ENCODE data around the gene PEAK1. TPM values are rescaled to one million over a fixed set of nuclear protein-coding genes. Genes with fewer than 3 reads are reported as not detected.
"Not testable (repeated sequence)": the region's sequence is repeated elsewhere in the genome, so short reads cannot be mapped to it uniquely, and the experiment has no call there.

PEAK1 gene
- polyA plus RNA-seq, 2 of the 4 experiments (the other 2 are of a cell fraction): 7.5 to 13.7 TPM

GRCh38 chr15:77180757-77181156 lies 239.1 kb downstream of the PEAK1 start:
- ATAC-seq: no peak
- peaks cover 5% of the 10 kb centered on the region; the same call in 1 of the 3 replicates for H3K4me1 ChIP-seq
- ChIA-PET CTCF (interaction anchor here (0.9 to 2.2 kb wide), 3 partner anchors 10 to 641 kb away, joined by 4 to 10 read pairs (median 4); no protein-coding TSS in a partner anchor), POLR2A (no interaction called here)
- no peak overlapping the region for H3K4me2 ChIP-seq
- no peaks in the 10 kb centered on the region for H3K9me3 ChIP-seq
- H3K27ac ChIP-seq: no peak overlapping the region
- TF ChIP-seq ZC3H11A (IDR thresholded peaks at IDR 0.05) (no peak), ZSCAN20 (CRISPR knock-in tag; IDR thresholded peaks at IDR 0.05) (no peak), NR3C1 (IDR thresholded peaks at IDR 0.05) (no peak), ELK1 (IDR thresholded peaks at IDR 0.05; ENCODE audit: low read depth, low read length) (no peak)
- 78% methylated on average over 5 of the region's 5 CpGs for WGBS (ENCODE audit: missing lambda C conversion rate)
- no peak for DNase-seq (ENCODE audit: low read depth in 1 of 2, low spot score in 1 of 2)
- FAIRE-seq: no peak
- H3K4me3 ChIP-seq: no peak overlapping the region

- Histone ChIP-seq H3K4me3 (no peak overlapping the region), H3K4me1 (peaks cover 5% of the 10 kb centered on the region; the same call in 1 of the 3 replicates), H3K27ac (no peak overlapping the region), H3K9me3 (no peaks in the 10 kb centered on the region), H3K4me2 (no peak overlapping the region)
- FAIRE-seq: no peak
- ChIA-PET CTCF (interaction anchor here (2.2 to 2.4 kb wide), 2 partner anchors 317 to 363 kb away, joined by 7 to 10 read pairs; no protein-coding TSS in a partner anchor), POLR2A (no interaction called here)
- WGBS (ENCODE audit: missing lambda C conversion rate): 79% methylated on average over 6 of the region's 6 CpGs
- TF ChIP-seq RARB (CRISPR knock-in tag; IDR thresholded peaks at IDR 0.05): no peak
- TF ChIP-seq HOXB13 (CRISPR knock-in tag; IDR thresholded peaks at IDR 0.05; ENCODE audit: low read depth): no peak
- TF ChIP-seq EP300 (IDR thresholded peaks at IDR 0.05): no peak
- no peak for TF ChIP-seq FOXS1 (CRISPR knock-in tag; IDR thresholded peaks at IDR 0.05)
- no peak for TF ChIP-seq FOSB (CRISPR knock-in tag; IDR thresholded peaks at IDR 0.05)
- no peak for TF ChIP-seq CBX2 (IDR thresholded peaks at IDR 0.05; ENCODE audit: borderline replicate concordance, low read depth)
- DNase-seq (ENCODE audit: low read depth in 1 of 2, low spot score in 1 of 2): no peak
- no peak for ATAC-seq
These were observed 239.6 kb downstream of the PEAK1 start for GRCh38 chr15:77180270-77180669.

GRCh38 chr15:77179541-77179998 lies 240.3 kb downstream of the PEAK1 start:
- FAIRE-seq (no peak), DNase-seq (ENCODE audit: low read depth in 1 of 2, low spot score in 1 of 2) (no peak), ATAC-seq (no peak)
- no peaks in the 10 kb centered on the region for H3K9me3 ChIP-seq
- ChIA-PET CTCF (interaction anchor here (1.1 to 2.4 kb wide), 2 partner anchors 8 to 364 kb away, joined by 3 to 7 read pairs; no protein-coding TSS in a partner anchor), POLR2A (no interaction called here)
- TF ChIP-seq, protein P1, sequence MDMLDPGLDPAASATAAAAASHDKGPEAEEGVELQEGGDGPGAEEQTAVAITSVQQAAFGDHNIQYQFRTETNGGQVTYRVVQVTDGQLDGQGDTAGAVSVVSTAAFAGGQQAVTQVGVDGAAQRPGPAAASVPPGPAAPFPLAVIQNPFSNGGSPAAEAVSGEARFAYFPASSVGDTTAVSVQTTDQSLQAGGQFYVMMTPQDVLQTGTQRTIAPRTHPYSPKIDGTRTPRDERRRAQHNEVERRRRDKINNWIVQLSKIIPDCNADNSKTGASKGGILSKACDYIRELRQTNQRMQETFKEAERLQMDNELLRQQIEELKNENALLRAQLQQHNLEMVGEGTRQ (IDR thresholded peaks at IDR 0.05): no peak
- no peak for TF ChIP-seq HOXB5 (CRISPR knock-in tag; IDR thresholded peaks at IDR 0.05)
- no peak for TF ChIP-seq HDAC2 (IDR thresholded peaks at IDR 0.05)
- no peak for TF ChIP-seq EP300 (IDR thresholded peaks at IDR 0.05)
- no peak for TF ChIP-seq PHF8 (IDR thresholded peaks at IDR 0.05; ENCODE audit: borderline replicate concordance, low read depth)
- TF ChIP-seq CBX2 (IDR thresholded peaks at IDR 0.05; ENCODE audit: borderline replicate concordance, low read depth): no peak
- TF ChIP-seq RAD21 (conservative IDR thresholded peaks at IDR 0.05 in 1 of 2, IDR thresholded peaks at IDR 0.05 in 1 of 2): no peak
- no peak overlapping the region for H3K4me2 ChIP-seq
- peaks cover 5% of the 10 kb centered on the region; the same call in 1 of the 3 replicates for H3K4me1 ChIP-seq
- no peak overlapping the region for H3K27ac ChIP-seq
- H3K4me3 ChIP-seq: no peak overlapping the region

DNA sequence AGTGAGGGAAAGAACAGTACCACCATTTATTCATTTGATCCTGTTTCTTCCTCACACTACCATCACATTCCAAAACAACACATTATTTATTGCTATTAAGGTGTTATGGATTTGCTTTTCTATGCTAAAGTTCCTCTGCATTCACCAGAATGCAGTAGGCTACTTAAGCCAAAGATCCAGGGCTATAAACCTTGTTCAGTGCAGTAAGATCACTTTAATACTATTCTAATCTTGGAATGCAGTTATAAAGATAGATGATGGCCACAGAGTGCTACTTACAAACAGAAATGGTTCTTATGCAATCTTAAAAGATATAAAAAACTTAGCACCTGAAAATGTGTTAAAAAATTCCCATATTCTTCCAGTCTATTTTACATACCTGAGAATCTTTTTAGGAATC lies 241.5 kb downstream of the PEAK1 start:
- CTCF ChIA-PET: interaction anchor here (1.6 to 2.4 kb wide), 2 partner anchors 319 to 365 kb away, joined by 5 to 7 read pairs; no protein-coding TSS in a partner anchor

DNA sequence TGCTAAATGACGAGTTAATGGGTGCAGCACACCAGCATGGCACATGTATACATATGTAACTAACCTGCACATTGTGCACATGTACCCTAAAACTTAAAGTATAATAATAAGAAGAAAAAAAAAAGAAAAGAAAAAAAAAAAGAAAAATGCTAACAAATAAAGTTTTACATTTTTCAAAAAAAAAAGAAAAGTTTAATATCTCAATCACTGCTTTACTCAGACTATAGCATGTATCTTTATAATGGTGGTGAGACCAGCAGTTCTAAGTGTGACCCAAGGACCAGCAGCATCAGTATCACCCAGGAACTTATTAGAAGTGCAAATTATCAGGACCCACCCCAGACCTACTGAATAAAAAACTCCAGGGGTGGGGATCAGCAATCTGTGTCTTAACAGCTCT lies 243.8 kb downstream of the PEAK1 start:
- FAIRE-seq; H3K4me3 ChIP-seq; DNase-seq (ENCODE audit: low read depth in 1 of 2, low spot score in 1 of 2); POLR2A ChIA-PET; ATAC-seq; H3K4me2 ChIP-seq; H3K9me3 ChIP-seq; H3K27ac ChIP-seq; H3K4me1 ChIP-seq: not testable (repeated sequence)
- CTCF ChIA-PET: interaction anchor here (0.6 to 2.1 kb wide), 3 partner anchors 10 to 1803 kb away, joined by 3 to 8 read pairs (median 4); no protein-coding TSS in a partner anchor
- 0% methylated on average over 1 of the region's 1 CpG for WGBS (ENCODE audit: missing lambda C conversion rate)

More for the DNA sequence above, 241.5 kb downstream of the PEAK1 start:
- Histone ChIP-seq H3K9me3 (no peaks in the 10 kb centered on the region), H3K27ac (no peak overlapping the region), H3K4me1 (no peaks in the 10 kb centered on the region), H3K4me3 (no peak overlapping the region), H3K4me2 (no peak overlapping the region)
- no peak for TF ChIP-seq SREBF2 (IDR thresholded peaks at IDR 0.05)
- no peak for TF ChIP-seq CBX8 (IDR thresholded peaks at IDR 0.05)
- TF ChIP-seq KDM1A (IDR thresholded peaks at IDR 0.05; ENCODE audit: low read depth): no peak
- TF ChIP-seq JUNB (IDR thresholded peaks at IDR 0.05): no peak
- no peak for TF ChIP-seq EP300 (IDR thresholded peaks at IDR 0.05)
- no peak for TF ChIP-seq NFE2L2 (conservative IDR thresholded peaks at IDR 0.05; ENCODE audit: low read length)
- no peak for TF ChIP-seq CHD4 (IDR thresholded peaks at IDR 0.05; ENCODE audit: borderline replicate concordance)
- TF ChIP-seq CEBPB (IDR thresholded peaks at IDR 0.05): no peak
- no peak for TF ChIP-seq MYC (IDR thresholded peaks at IDR 0.05; ENCODE audit: borderline replicate concordance, low read length)
- TF ChIP-seq MAFK (IDR thresholded peaks at IDR 0.05; ENCODE audit: partially characterized antibody): no peak
- DNase-seq (ENCODE audit: low read depth in 1 of 2, low spot score in 1 of 2) (no peak), FAIRE-seq (no peak), ATAC-seq (no peak)
- POLR2A ChIA-PET: no interaction called here

Measured in A549 (cell line).